GM12801 (cell line): ENCODE data around the gene MYCBP2.

Source experiments
- CTCF ChIP-seq: IDR thresholded peaks from one replicate; pipeline ENCODE4 v1.5.1; 2011; ENCODE audit warnings: control low read depth; ENCODE audit not compliant: insufficient read length; ENCODE audit errors: extremely low read depth

The MYCBP2 gene

GRCh38 chr13:77350811-77351210, 23.9 kb upstream of the MYCBP2 start:
- no peak for TF ChIP-seq CTCF

- no peak for TF ChIP-seq CTCF
Observed at GRCh38 chr13:77349365-77349764, 22.5 kb upstream of the MYCBP2 start.

- no peak for TF ChIP-seq CTCF
Observed at GRCh38 chr13:77345150-77345780, 18.4 kb upstream of the MYCBP2 start.

- TF ChIP-seq CTCF: no peak
Observed at GRCh38 chr13:77343841-77344240, 16.9 kb upstream of the MYCBP2 start.

GRCh38 chr13:77339408-77339807, 12.5 kb upstream of the MYCBP2 start:
- no peak for TF ChIP-seq CTCF

- no peak for TF ChIP-seq CTCF
Observed at GRCh38 chr13:77338961-77339401, 12.1 kb upstream of the MYCBP2 start.

- TF ChIP-seq CTCF: no peak
Observed at GRCh38 chr13:77338329-77338728, 11.4 kb upstream of the MYCBP2 start.
